ENCODE measurements around the gene PLK4.
A peak's percentile ranks its signal among the peaks of the same experiment; 100 is the strongest.
"Not testable (repeated sequence)": the region's sequence is repeated elsewhere in the genome, so short reads cannot be mapped to it uniquely, and the experiment has no call there.

Gene PLK4

DNA sequence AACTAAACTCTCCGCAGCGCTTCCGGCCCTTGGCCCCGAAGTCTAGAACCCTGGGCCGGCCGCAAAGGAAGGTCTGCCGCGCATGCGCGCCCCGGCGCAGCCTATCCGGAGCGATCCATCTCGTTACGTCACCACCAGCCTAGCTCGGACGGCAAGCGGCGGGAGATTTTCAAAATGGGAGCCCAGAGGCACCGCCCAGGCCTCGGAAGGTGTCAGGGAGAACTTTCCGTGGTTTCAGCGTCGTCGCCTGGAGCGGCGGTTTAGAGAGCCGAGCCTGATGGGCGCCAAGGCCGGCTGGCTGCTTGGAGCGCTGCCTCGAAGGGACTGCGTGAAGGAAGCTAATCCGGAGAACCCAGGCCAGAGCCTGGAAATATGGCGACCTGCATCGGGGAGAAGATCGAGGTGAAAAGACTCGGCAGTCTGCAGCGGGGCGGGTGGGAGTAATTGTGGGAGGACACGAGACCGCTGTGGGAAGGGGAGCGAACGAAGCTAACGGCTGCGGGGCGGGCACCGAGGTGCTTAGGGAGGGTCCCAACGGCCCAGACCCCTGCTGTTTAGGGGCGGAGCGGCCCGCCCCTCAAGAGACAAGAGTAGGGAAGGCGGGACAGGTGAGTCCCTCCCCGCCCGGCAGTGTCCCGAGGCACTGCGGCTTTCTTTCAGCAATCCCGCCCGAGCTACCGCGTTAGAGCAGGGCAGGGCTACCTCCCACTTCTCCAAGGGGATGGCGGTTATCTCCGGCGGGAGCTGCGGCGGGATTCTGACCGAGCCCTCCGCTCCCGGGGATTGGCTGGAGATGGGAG lies at the start of gene PLK4:
Gene PLK4, plus strand, starts transcription at position 131 of the 800 bp plus-strand sequence. Its CDS starts 242 bp downstream, at position 373.
- DNase-seq (ENCODE audit: low read depth in 2 of 2) = peak; percentile 91 to 95

DNA sequence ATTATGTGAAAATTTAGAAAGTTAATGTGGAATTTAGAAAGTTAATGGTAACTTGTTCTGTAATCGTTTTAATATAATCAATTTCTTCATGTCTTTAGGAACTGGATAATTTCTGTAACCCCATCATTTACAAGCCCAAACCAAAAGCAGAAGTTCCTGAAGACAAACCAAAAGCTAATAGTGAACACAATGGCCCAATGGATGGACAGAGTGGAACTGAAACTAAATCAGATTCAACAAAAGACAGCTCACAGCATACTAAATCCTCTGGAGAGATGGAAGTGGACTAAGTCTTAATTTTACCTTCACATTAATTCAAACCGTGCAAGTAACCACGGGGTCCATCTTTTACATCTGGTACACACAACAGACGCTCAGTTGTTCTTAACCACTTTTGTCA lies 48.1 kb upstream of the PLK4 start:
- DNase-seq (ENCODE audit: low read depth in 2 of 2) = no peak

DNA sequence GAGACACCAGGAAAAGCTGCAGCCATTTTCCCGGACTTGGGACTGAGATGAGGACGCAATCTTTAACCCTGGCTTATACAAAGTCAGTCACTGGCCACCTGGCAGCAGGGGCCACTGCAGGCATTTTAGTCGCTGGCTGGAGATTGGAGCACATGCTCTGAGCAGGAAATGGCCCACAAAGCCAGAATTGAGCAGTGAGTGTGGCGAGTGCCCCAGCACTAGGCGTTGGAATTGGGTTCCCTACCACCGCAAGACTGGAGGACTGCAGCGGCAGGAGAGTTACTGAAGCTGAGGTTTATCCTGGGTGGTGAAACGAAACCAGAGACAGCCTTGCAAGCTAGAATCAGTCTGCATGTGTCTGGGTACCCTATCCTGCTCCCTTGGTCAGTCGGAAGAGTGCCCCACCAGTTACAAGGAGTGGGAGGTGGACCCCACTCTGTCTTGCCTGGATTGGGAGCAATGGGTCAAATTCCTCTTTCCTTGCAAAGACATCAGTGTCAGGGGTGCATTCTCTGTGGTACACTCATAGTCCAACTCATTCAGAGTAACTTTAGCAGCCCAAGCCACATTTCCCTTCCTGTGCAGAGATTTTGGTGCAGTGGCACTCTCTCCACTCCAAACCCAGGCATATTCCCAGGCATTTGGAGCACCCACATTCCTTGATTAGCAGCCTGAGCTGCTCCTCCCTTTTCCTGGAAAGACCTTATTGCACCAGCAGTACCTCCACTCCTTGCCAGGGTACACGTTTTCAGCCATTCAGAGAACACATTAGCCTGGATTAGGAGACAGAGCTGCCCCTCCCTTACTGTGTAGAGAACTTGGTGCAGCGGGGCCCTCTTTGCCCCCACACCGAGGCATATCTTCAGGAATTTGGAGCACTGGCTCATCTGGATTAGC lies 36.7 kb upstream of the PLK4 start:
- DNase-seq (ENCODE audit: low read depth in 2 of 2) = no peak

DNA sequence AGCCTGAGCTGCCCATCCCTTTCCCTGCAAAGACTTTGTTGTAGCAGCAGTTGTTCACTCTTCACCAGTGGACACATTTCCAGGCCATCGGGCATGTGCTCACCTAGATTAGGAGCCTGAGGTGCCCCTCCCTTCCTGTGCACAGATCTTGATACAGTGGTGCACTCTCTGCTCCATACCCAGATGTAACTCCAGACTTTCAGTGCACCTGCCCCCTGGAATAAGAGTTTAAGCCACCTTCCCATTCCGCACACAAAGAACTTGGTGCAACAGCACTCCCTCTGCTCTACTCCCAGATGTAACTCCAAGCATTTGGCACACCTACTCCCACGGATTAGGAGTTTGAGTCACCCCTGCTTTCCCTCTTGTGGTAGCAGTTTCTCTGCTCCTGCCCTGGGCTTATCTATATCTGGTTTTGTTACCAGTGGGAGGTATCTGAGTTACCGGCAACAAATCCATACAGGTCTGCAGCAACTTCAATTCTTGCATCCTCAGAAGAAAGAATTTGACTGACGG lies 36.0 kb upstream of the PLK4 start:
- no peak for DNase-seq (ENCODE audit: low read depth in 2 of 2)

DNA sequence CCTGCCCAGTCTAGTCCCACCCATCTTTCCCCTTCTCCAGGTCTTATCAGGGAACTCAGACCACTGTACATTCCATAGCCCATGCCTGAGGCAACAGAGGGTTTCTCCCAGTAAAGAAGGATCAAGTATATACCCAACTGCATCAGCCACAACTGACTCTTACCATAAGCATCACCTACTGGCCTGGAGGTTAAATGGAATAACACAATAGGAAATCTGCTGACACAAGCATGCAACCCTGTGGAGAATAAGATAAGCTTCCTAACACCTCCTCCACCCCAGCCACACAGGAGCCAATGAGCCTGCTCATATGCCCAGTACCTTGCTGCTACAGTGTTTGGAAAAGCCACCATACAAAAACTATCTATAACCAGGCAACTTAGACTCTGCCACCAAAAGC lies 34.6 kb upstream of the PLK4 start:
- no peak for DNase-seq (ENCODE audit: low read depth in 2 of 2)

DNA sequence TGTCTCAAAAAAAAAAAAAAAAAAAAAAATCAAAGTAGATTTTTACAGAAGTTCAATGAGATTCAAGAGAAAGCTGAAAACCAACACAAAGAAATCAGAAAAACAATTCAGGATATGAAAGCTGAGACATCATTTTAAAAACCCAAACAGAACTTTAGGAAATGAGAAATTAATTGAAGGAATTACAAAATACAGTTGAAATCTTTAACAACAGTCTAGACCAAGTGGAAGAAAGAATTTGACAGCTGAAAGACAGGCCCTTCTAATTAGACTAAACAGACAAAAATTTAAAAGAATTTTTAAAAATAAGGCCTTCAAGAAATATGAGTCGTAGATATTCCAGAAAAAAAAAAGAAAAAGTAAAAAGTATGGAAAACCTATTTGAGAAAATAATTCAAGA lies 33.9 kb upstream of the PLK4 start:
- DNase-seq (ENCODE audit: low read depth in 2 of 2) = no peak

DNA sequence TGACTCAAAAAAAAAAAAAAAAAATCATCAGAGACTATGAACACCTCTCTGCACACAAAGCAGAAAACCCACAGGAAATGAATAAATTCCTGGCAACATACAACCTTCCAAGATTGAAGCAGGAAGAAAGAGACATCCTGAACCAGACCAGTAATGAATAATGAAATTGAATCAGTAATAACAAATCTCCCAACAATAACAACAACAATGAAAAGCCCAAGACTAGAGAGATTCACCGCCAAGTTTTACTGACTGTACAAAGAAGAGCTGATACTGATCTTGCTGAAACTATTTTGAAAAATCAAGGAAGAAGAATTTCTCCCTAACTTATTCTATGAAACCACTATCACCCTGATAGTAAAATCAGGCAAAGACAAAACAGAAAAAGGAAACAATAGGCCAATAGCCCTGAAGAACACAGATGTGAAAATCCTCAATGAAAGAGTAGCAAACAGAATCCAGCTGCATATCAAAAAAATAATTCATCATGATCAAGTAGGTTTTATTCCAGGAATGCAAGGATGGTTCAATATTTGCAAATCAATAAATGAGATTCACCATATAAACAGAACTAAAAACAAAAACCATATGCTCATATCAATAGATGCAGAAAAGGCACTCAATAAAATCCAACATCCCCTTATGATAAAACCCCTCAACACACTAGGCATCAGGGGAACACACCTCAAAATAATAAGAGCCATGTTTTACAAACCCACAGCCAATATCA lies 31.0 kb upstream of the PLK4 start:
- DNase-seq (ENCODE audit: low read depth in 2 of 2) = no peak

DNA sequence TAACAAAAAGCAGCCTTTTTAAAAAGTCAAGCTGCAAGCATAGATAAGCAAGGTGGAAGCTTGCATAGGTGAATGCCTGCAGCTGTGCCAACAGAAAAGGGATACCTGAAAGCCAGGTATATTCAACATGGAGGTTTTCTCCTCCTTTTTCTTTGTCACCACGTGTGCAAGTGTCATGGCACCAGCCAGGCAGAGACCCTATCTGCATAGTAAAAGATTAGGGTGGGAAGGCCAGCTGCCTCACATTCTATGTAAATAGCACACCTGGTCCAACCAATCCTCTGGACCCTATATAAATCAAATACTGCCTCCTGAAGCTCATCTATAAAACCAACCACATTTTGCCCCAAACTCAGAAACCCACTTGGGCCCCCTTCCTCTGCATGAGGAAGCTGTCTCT lies 28.0 kb upstream of the PLK4 start:
- no peak for DNase-seq (ENCODE audit: low read depth in 2 of 2)

DNA sequence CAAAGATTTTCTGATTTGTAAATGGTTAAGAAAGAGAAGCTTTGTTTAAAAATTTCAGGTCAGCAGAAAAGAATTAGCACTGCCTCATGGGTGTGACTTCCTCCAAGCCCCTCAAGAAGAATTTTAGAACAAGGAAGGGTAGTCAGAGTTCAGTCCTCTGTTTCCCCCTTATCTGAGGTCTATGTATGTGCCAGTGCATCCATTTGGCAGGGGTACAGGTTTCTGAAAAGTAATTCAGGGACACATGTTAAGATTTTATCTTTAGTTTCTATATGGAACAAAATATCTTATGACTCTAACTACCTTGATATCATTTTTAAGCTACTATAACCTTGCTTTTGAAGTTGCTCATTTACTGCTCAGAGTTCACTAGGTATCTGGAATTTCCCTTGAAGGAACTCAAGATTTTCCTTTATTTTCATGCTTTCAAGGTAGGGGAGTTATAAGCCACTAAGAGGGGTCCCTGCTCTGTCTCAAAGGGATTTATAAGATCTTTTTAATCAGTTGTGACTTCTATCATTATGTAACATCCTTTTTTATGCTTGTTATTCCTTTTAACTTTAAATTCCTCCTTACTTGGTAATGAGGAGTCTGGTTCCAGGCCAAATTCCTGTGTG lies 24.4 kb upstream of the PLK4 start:
- DNase-seq (ENCODE audit: low read depth in 2 of 2) = no peak

DNA sequence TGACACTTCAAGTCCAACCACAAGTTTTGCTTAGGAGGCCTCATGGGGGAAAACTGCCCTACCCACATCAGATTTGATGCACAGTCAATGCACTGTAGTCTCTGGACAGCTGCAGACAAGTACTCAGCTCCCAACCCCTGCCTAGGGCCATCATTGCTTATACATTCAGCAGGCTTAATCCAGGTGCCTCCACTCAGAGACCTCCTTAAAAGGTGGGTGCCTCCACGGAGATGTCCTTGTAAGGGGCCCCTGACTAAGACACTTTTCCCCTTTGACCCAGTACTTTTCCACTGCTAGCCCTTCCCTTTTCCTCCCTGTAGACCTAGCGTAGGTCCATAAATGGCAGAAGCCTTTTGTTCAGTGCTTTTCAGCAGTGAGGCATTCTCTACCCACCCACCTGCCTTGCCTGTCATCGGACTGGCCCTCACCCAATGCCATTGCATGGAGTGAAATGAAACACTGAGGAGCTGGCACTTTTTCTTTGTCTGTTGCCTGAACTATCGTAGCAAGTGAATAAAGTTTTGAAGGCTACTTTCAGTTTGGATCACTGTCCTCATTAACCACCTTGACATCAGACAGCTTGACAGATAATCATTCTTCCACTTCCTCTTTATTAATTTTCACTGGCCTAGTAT lies 23.8 kb upstream of the PLK4 start:
- DNase-seq (ENCODE audit: low read depth in 2 of 2) = no peak

DNA sequence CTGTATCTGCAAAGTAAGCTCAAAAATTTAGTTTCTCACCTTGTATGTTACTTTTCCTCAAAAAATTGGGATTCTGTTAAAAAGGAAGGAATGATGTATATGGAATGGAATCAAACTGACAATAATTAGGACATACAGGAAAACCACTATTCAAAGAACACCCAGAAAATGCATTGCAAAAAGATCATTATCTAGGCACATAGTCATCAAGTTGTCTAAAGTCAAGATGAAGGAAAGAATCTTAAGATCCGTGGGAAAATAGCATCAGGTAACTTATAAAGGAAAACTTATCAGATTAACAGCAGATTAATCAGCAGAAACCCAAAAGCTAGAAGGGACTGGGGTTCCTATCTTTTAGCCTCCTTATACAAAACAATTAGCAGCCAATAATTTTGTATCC lies 23.1 kb upstream of the PLK4 start:
- DNase-seq (ENCODE audit: low read depth in 2 of 2) = no peak

DNA sequence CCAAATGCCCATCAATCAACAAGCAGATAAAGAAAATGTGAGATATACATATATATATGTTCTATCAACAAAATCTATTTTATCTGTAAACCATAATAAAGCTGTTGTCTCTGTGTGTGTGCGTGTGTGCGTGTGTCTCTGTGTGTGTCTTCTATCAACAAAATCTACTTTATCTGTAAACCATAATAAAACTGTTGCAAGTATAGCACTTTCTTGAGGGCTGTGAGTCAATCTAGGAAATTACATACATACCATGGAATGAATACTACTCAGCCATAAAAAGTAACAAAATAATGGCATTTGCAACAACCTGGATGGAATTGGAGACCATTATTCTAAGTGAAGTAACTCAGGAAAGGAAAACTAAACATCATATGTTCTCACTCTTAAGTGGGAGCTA lies 12.5 kb upstream of the PLK4 start:
- DNase-seq (ENCODE audit: low read depth in 2 of 2) = no peak

DNA sequence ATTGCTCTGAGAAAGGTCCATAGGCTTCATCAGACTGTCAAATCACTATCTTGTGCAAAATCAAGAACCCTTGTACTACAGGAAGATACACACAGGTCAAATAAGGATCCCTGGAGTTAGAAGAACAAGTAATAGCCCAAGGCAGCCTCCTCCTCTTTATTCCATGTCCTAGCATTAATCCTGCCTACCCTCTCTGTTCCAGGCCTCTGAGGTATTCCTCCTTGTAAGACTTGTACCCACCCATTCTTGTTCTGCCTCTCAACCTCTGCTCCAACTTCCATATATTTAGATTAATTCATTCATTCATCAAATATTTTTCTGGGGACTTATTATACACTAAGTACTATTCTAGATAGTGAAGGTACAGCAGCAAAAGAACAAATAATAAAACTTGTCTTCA lies 10.4 kb upstream of the PLK4 start:
- DNase-seq (ENCODE audit: low read depth in 2 of 2) = no peak

DNA sequence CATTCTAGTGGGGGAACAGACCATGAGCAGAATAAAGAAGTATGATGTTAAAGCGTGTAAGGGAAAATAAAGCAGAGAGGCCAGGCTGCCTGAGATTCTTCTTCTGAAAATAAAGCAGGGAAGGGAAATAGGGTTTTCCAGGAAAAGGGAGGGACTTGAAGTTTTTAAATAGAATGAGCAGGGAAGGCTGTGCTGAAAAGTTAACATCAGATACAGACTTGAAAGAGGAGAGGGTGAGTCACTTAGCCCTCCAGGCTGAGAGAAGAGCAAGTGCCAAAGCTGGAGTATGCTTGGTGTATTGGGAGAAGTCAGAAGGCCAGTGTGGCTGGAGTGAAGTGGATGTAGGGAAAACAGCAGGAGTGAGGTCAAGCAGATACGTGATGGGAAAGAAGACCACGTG lies 10.0 kb upstream of the PLK4 start:
- DNase-seq (ENCODE audit: low read depth in 2 of 2) = no peak

DNA sequence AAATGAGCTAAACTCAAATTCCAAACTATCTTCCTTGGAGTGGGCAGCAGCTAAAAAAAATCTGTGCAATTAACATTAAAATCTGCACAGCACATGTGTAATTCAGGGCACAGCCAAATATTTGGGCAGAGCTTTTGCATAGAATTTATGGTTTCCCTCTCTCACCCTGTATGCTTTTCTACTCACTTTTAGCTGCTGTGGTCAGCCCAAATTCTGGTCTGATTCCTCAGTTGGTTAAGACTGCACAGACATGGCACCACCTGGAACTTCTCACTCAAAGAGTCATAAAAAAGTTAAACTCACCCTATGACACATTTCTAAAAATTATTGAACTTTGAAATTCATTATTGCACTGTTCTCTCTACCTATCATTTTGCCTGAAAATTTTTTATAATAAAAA lies 4.9 kb upstream of the PLK4 start:
- DNase-seq (ENCODE audit: low read depth in 2 of 2) = no peak

DNA sequence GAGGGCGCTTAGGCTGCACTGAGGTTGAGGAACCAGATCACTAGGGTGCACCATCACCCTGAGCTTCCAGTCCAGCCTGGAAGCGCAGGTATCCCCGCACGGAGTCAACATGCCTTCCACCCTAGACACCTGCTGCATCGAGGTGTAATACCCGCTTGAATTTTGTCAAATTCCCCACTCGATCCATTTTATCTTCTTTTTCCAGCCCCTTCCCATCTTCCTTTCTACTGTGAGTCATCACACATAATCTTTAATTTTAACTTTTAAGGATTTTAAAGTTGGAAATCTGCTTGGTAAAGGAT lies 821 bp downstream of the PLK4 start:
- DNase-seq (ENCODE audit: low read depth in 2 of 2) = no peak

DNA sequence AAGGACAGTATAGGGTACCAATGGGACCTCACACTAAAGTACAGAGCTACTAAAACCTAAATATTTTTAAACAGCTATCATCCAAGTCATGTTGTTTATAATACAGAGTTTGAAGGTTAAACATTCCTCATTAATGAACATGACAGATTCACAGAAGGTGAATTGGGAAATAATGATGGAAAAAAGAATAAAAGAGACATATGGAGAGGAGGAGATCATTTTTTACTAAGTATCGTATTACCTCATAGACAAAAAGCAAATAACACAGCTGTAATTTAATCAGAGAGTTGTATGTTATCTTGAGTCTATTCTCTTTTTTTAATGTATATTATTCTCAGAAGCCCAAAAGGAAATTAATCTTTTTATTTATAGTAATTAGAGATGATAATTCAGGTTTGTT lies 7.9 kb downstream of the PLK4 start:
- no peak for DNase-seq (ENCODE audit: low read depth in 2 of 2)

DNA sequence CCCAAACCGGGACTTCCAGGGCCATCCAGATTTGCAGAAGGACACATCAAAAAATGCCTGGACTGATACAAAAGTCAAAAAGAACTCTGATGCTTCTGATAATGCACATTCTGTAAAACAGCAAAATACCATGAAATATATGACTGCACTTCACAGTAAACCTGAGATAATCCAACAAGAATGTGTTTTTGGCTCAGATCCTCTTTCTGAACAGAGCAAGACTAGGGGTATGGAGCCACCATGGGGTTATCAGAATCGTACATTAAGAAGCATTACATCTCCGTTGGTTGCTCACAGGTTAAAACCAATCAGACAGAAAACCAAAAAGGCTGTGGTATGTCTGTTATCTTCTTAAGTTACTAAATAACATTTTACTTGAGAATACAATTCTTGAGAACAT lies 9.2 kb downstream of the PLK4 start:
- no peak for DNase-seq (ENCODE audit: low read depth in 2 of 2)

DNA sequence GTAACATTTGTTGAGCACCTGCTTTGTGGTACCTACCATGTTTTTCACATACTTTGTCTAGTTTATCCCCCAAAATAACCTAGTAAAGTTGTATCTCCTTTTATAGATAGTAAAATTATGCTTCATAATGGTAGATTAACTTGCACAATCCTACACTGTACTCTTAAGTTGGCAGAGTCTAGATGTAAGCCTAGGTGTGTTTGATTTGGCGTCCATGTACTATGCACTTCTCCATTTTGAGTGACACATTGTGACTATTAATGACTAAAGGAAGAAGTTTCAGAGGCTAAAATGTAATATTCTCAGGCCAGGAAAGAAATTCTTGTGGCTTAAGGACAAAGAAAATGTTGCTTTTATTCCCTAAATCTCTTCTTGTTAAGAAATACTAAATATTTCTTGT lies 15.4 kb downstream of the PLK4 start:
- DNase-seq (ENCODE audit: low read depth in 2 of 2) = no peak

DNA sequence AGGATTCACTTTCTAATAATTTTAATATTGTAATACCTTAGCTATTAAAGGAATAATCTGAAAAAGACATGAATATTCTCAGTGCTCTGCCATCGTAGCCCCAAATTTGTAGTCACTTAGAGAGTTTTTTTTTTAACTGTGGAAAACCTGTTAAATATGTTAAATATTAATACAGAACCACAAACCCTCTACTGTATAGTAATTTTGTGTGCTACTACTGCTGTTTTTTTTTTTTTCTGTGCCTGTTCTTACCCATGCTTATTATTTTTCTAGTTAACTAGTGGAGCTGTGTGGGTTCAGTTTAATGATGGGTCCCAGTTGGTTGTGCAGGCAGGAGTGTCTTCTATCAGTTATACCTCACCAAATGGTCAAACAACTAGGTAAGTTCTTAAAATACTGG lies 15.8 kb downstream of the PLK4 start:
- DNase-seq (ENCODE audit: low read depth in 2 of 2) = no peak

DNA sequence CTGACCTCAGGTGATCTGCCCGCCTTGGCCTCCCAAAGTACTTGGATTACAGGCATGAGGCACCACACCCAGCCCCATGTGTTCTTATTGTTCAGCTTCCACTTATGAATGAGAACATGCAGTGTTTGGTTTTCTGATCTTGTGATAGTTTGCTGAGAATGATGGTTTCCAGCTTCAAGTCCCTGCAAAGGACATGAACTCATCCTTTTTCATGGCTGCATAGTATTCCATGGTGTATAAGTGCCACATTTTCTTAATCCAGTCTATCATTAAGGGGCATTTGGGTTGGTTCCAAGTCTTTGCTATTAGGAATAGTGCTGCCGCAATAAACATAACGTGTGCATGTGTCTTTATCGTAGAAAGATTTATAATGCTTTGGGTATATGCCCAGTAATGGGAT lies 19.0 kb downstream of the PLK4 start:
- not testable (repeated sequence) for DNase-seq (ENCODE audit: low read depth in 2 of 2)
